ENCODE results near the gene FTO.

FTO gene

GRCh38 chr16:54199487-54200160 lies 495.7 kb downstream of the FTO start:
- DNase-seq = no peak
- Mint-ChIP-seq H3K27me3 (peaks cover 7% of the 10 kb centered on the region), H3K4me1 (no peaks in the 10 kb centered on the region), H3K9me3 (peaks cover 5 to 16% of the 10 kb centered on the region in 2 donors), H3K4me3 (no peak overlapping the region), H3K27ac (no peak overlapping the region)
- no peak for ATAC-seq

GRCh38 chr16:54200161-54200534 lies 496.2 kb downstream of the FTO start:
- ATAC-seq (no peak), DNase-seq (no peak)
- Mint-ChIP-seq H3K4me3 (no peak overlapping the region), H3K27ac (no peak overlapping the region), H3K27me3 (peaks cover 12% of the 10 kb centered on the region), H3K4me1 (no peaks in the 10 kb centered on the region), H3K9me3 (peaks cover 5 to 16% of the 10 kb centered on the region in 2 donors)

GRCh38 chr16:54200720-54201119 lies 496.8 kb downstream of the FTO start:
- H3K4me3 Mint-ChIP-seq = no peak overlapping the region
- DNase-seq (no peak), ATAC-seq (no peak)
- no peak overlapping the region for H3K27ac Mint-ChIP-seq
- no peaks in the 10 kb centered on the region for H3K4me1 Mint-ChIP-seq
- peaks cover 5 to 16% of the 10 kb centered on the region in 2 donors for H3K9me3 Mint-ChIP-seq
- peaks cover 13% of the 10 kb centered on the region for H3K27me3 Mint-ChIP-seq

- ATAC-seq (no peak), DNase-seq (no peak)
- no peak overlapping the region for H3K4me3 Mint-ChIP-seq
- H3K27ac Mint-ChIP-seq = no peak overlapping the region
- H3K4me1 Mint-ChIP-seq = no peaks in the 10 kb centered on the region
- H3K27me3 Mint-ChIP-seq = peaks cover 13% of the 10 kb centered on the region
- peaks cover 5 to 16% of the 10 kb centered on the region in 2 donors for H3K9me3 Mint-ChIP-seq
Observed at GRCh38 chr16:54201200-54201599, 497.2 kb downstream of the FTO start.
